Mesenchymal stem cell (in vitro differentiated cells and primary cell): ENCODE measurements around the gene VSX1.

ENCODE experiments used
- DNase-seq: peaks from one replicate; pipeline ENCODE4 v3.0.0-alpha.2; 2013
- H2AFZ ChIP-seq: one replicate; pipeline ENCODE4 v1.6.1; 2013; ENCODE audit warnings: low read depth, mild to moderate bottlenecking, control low read depth, inconsistent platforms, low read length, moderate library complexity
- H2AK5ac ChIP-seq: 2 replicates; pipeline ENCODE4 v1.6.1; 2013; ENCODE audit warnings: low read length, moderate library complexity, mild to moderate bottlenecking, inconsistent platforms; ENCODE audit not compliant: severe bottlenecking
- H2BK120ac ChIP-seq: one replicate; pipeline ENCODE4 v1.6.1; 2013; ENCODE audit warnings: low read depth, mild to moderate bottlenecking, inconsistent platforms, low read length, moderate library complexity
- H2BK12ac ChIP-seq, 2 experiments: one replicate each; pipeline ENCODE4 v1.6.1; 2013; ENCODE audit warnings: inconsistent platforms in 2 of 2, low read length in 2 of 2, mild to moderate bottlenecking in 2 of 2, moderate library complexity in 2 of 2, control low read depth in 1 of 2
- H2BK15ac ChIP-seq: one replicate; pipeline ENCODE4 v1.6.1; 2013; ENCODE audit warnings: mild to moderate bottlenecking, low read depth, inconsistent platforms; ENCODE audit not compliant: poor library complexity, severe bottlenecking
- H2BK5ac ChIP-seq: 2 replicates; pipeline ENCODE4 v1.6.1; 2013; ENCODE audit warnings: low read depth, mild to moderate bottlenecking, low read length, control low read depth, inconsistent platforms; ENCODE audit not compliant: poor library complexity, severe bottlenecking
- H3K14ac ChIP-seq, 2 experiments: one replicate each; pipeline ENCODE4 v1.6.1; 2013; ENCODE audit warnings: inconsistent platforms in 2 of 2, low read length in 2 of 2, control low read depth in 1 of 2, mild to moderate bottlenecking in 1 of 2, moderate library complexity in 1 of 2
- H3K18ac ChIP-seq, 2 experiments: one replicate each; pipeline ENCODE4 v1.6.1; 2013; ENCODE audit warnings: inconsistent platforms in 2 of 2, low read length in 2 of 2, control low read depth in 1 of 2, low read depth in 1 of 2, mild to moderate bottlenecking in 1 of 2
- H3K23ac ChIP-seq, 2 experiments: one replicate each; pipeline ENCODE4 v1.6.1; 2013; ENCODE audit warnings: inconsistent platforms in 2 of 2, low read length in 2 of 2, mild to moderate bottlenecking in 2 of 2, moderate library complexity in 2 of 2, control low read depth in 1 of 2
- H3K27ac ChIP-seq: 2 replicates; pipeline ENCODE4 v1.5.1; 2013; ENCODE audit warnings: mild to moderate bottlenecking, moderate library complexity, low read length, control low read depth, inconsistent platforms; ENCODE audit not compliant: poor library complexity, severe bottlenecking
- H3K27me3 ChIP-seq, 2 experiments: 2 replicates each; pipeline versions ENCODE4 v1.6.1 to v1.7.0; 2013; ENCODE audit warnings: low read length in 2 of 2, mild to moderate bottlenecking in 2 of 2, moderate library complexity in 2 of 2, control low read depth in 1 of 2, inconsistent platforms in 1 of 2; ENCODE audit not compliant: control insufficient read depth in 1 of 2, insufficient read depth in 1 of 2
- H3K36me3 ChIP-seq, 2 experiments: 2 replicates each; pipeline versions ENCODE4 v1.6.1 to v1.7.0; 2013; ENCODE audit warnings: low read length in 2 of 2, control low read depth in 1 of 2, inconsistent platforms in 1 of 2, low read depth in 1 of 2, mild to moderate bottlenecking in 1 of 2; ENCODE audit not compliant: insufficient read depth in 2 of 2, control insufficient read depth in 1 of 2
- H3K4ac ChIP-seq, 2 experiments: one replicate each; pipeline ENCODE4 v1.6.1; 2013; ENCODE audit warnings: inconsistent platforms in 2 of 2, low read length in 2 of 2, mild to moderate bottlenecking in 2 of 2, moderate library complexity in 2 of 2, control low read depth in 1 of 2, low read depth in 1 of 2
- H3K4me1 ChIP-seq: 2 replicates; pipeline ENCODE4 v1.6.1; 2013; ENCODE audit warnings: low read depth, low read length, control low read depth; ENCODE audit not compliant: control insufficient read depth, insufficient read depth
- H3K4me2 ChIP-seq: 2 replicates; pipeline ENCODE4 v1.6.1; 2013; ENCODE audit warnings: low read length, mild to moderate bottlenecking, inconsistent platforms; ENCODE audit not compliant: poor library complexity, severe bottlenecking
- H3K4me3 ChIP-seq, 2 experiments: 2 replicates each; pipeline versions ENCODE4 v1.5.1 to v1.7.0; 2013; ENCODE audit warnings: low read length in 2 of 2, mild to moderate bottlenecking in 2 of 2, control low read depth in 1 of 2, low read depth in 1 of 2; ENCODE audit not compliant: insufficient read depth in 1 of 2
- H3K79me1 ChIP-seq: replicated peaks from 2 replicates; pipeline ENCODE4 v1.6.1; 2013; ENCODE audit warnings: mild to moderate bottlenecking, control low read depth, low read length, inconsistent platforms; ENCODE audit not compliant: poor library complexity, severe bottlenecking
- H3K9ac ChIP-seq: 2 replicates; pipeline ENCODE4 v1.7.0; 2013; ENCODE audit warnings: mild to moderate bottlenecking, low read length, moderate library complexity
- H3K9me3 ChIP-seq: 2 replicates; pipeline ENCODE4 v1.7.0; 2013; ENCODE audit warnings: mild to moderate bottlenecking, low read length; ENCODE audit not compliant: control insufficient read depth
- H4K8ac ChIP-seq: one replicate; pipeline ENCODE4 v1.6.1; 2013; ENCODE audit warnings: inconsistent platforms, mild to moderate bottlenecking, low read length, moderate library complexity
- H4K91ac ChIP-seq: one replicate; pipeline ENCODE4 v1.6.1; 2013; ENCODE audit warnings: mild to moderate bottlenecking, low read length, inconsistent platforms
- WGBS: methylation state at CpG from one replicate; pipeline ENCODE4 v1.1.7; 2013; ENCODE audit warnings: mixed read lengths; 5-methylcytosine and 5-hydroxymethylcytosine counted together

The VSX1 gene

DNA sequence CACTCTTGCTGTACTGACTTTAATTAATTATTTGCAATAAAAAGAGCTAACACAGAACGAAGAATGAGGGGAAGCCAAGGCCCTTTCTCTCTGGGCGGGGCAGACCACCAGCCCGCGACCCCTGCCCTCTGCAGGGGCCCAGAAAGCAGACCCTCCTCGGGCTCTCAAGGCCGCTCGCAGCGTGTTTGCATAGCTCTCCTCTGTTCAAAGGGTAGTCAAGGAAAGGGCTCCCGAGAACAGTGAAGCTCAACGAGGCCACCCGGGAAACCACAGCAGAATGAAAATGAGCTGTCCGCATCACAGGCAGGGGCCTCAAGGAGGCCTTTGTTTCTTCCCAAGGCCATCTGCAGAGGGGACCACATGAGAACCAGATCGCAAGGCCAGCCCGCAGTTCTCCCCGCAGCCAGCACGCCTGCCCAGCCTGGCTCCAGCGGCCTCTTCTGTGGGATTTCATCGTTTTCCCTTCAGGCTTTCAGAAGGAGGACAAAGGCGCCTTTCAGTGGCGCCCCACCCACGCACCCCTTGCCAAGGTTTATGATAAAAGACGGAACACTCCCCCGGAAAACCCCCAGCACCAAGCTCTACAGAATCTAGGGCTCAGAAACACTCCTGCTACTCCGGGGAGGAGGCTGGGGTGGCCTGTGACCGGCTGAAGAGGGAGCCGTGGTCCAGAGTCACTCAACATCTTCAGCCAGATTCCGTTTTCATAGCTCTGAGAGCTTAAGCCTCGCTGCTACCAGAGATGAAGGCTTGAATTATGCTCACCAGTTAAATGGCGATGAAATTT is 49.3 kb downstream of the VSX1 start:
- peak overlapping the region; percentile 29 for H3K9ac ChIP-seq

DNA sequence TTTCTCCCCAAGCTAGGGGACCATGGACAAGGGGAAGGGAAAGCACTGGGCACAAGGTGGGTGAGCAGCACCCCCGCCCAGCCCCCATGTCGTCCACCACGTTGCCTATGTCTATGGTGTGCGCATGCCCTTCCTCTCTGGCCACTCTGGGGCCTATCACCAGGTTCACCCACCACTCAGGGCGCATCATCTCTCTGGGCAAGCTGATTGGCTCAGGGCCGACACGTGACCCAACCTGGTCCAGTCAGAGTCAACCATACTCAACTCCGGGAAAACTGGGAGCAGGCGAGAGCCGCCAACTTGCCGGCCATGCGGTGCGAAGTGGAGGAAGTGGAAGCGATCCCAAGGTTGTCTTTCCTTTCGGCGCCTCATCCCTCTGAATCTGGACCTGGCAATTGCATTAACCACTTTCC is 49.9 kb downstream of the VSX1 start:
- H3K14ac ChIP-seq = no peak overlapping the region
- no peak overlapping the region for H2BK15ac ChIP-seq
- H2BK120ac ChIP-seq = no peak overlapping the region
- H3K27me3 ChIP-seq = no peaks in the 10 kb centered on the region
- H3K18ac ChIP-seq = no peak overlapping the region
- no peaks in the 10 kb centered on the region for H3K9me3 ChIP-seq
- H2BK12ac ChIP-seq = no peak overlapping the region
- no peaks in the 10 kb centered on the region for H3K79me1 ChIP-seq
- peak overlapping the region; percentile 3 for H2AFZ ChIP-seq
- peaks cover under 1% of the 10 kb centered on the region for H3K4me1 ChIP-seq
- H3K36me3 ChIP-seq = peaks cover 0 to 4% of the 10 kb centered on the region in 2 experiments
- no peak overlapping the region for H3K4ac ChIP-seq
- no peak overlapping the region for H3K23ac ChIP-seq
- WGBS = 92% methylated on average over 14 of the region's 16 CpGs
- H4K91ac ChIP-seq = no peak overlapping the region
- H2BK5ac ChIP-seq = no peak overlapping the region
- no peak overlapping the region for H3K9ac ChIP-seq
- H3K4me3 ChIP-seq = peak overlapping the region in 1 of 2 experiments; percentile 5
- DNase-seq = no peak
- no peak overlapping the region for H3K27ac ChIP-seq
- H3K4me2 ChIP-seq = no peak overlapping the region
- H2AK5ac ChIP-seq = no peak overlapping the region
- no peak overlapping the region for H4K8ac ChIP-seq

More for the DNA sequence above, 49.3 kb downstream of the VSX1 start:
- Histone ChIP-seq H2BK5ac (no peak overlapping the region), H3K4me1 (peaks cover 4% of the 10 kb centered on the region), H3K4me2 (no peak overlapping the region), H3K36me3 (peaks cover 0 to 4% of the 10 kb centered on the region in 2 experiments), H4K91ac (no peak overlapping the region), H3K14ac (no peak overlapping the region), H3K27ac (no peak overlapping the region), H3K18ac (no peak overlapping the region), H3K79me1 (no peaks in the 10 kb centered on the region), H3K27me3 (peaks cover 0 to 4% of the 10 kb centered on the region in 2 experiments), H2AFZ (peak overlapping the region; percentile 3), H2BK120ac (no peak overlapping the region), H3K9me3 (no peaks in the 10 kb centered on the region), H3K23ac (no peak overlapping the region), H3K4me3 (no peak overlapping the region), H2BK12ac (no peak overlapping the region), H2AK5ac (no peak overlapping the region), H2BK15ac (no peak overlapping the region), H4K8ac (no peak overlapping the region), H3K4ac (no peak overlapping the region)
- no peak for DNase-seq
- 85% methylated on average over 29 of the region's 29 CpGs for WGBS

DNA sequence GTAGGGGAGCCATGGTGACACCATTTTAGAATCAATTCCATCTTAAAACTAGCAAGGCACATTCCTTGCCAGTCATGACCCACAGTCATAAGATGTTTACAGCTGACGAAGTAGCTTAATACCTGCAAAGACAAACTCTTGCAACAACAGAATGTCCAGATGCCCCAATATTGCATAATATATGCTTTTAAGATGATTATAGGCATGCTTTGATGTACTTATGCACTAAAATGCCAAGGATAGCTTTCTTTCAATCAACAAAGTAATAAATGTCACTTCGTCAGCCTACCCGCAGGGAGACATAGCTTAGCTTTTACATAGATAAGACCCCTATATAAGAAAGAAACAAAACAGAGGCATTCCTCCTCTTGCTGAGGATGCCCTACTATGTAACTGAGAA is 50.7 kb downstream of the VSX1 start:
- H2BK15ac ChIP-seq = no peak overlapping the region
- DNase-seq = no peak
- WGBS = 83% methylated on average over 2 of the region's 3 CpGs
- H3K27me3 ChIP-seq = no peaks in the 10 kb centered on the region
- H2BK120ac ChIP-seq = no peak overlapping the region
- H2AFZ ChIP-seq = no peak overlapping the region
- no peak overlapping the region for H3K4ac ChIP-seq
- peaks cover 0 to 4% of the 10 kb centered on the region in 2 experiments for H3K36me3 ChIP-seq
- no peaks in the 10 kb centered on the region for H3K79me1 ChIP-seq
- H3K4me1 ChIP-seq = no peaks in the 10 kb centered on the region
- H3K14ac ChIP-seq = no peak overlapping the region
- H4K91ac ChIP-seq = no peak overlapping the region
- no peak overlapping the region for H2AK5ac ChIP-seq
- no peak overlapping the region for H2BK12ac ChIP-seq
- no peak overlapping the region for H3K27ac ChIP-seq
- H3K18ac ChIP-seq = no peak overlapping the region
- no peak overlapping the region for H4K8ac ChIP-seq
- no peak overlapping the region for H3K4me2 ChIP-seq
- no peaks in the 10 kb centered on the region for H3K9me3 ChIP-seq
- no peak overlapping the region for H3K9ac ChIP-seq
- no peak overlapping the region for H3K23ac ChIP-seq
- no peak overlapping the region for H3K4me3 ChIP-seq
- H2BK5ac ChIP-seq = no peak overlapping the region

DNA sequence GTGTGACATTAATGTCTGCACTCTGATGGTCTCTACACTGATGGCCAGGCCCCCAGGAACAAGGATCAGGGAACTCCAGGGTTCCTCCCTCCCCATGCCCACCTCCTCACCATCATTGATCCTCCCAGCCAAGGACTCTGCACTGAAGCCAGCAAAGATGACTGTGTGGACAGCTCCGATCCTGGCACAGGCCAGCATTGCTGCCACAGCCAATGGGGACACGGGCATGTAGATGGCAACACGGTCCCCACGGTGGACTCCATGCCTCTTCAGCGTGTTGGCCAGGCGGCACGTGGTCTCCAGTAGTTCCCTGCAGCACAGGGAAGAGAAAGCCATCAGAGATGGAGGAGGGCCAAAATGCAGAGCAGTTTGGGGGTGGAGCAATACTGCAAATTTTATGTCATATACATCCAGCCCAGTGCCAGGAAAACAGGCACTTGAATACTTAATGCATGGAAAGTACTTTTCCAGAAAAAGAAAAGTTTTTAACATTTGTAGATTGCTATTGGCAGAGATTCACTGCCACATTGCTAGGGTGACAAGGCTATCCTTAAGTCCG is 51.2 kb downstream of the VSX1 start:
- Histone ChIP-seq H3K4me2 (no peak overlapping the region), H3K4me1 (no peaks in the 10 kb centered on the region), H3K9me3 (no peaks in the 10 kb centered on the region), H2AFZ (no peak overlapping the region), H3K14ac (no peak overlapping the region), H3K18ac (no peak overlapping the region), H3K79me1 (no peaks in the 10 kb centered on the region), H3K27me3 (no peaks in the 10 kb centered on the region), H3K27ac (no peak overlapping the region), H2BK15ac (no peak overlapping the region), H3K4ac (no peak overlapping the region), H3K23ac (no peak overlapping the region), H2BK120ac (no peak overlapping the region), H2BK5ac (no peak overlapping the region), H2AK5ac (no peak overlapping the region), H4K91ac (no peak overlapping the region), H2BK12ac (no peak overlapping the region), H3K36me3 (peaks cover 0 to 4% of the 10 kb centered on the region in 2 experiments), H3K9ac (no peak overlapping the region), H3K4me3 (no peak overlapping the region), H4K8ac (no peak overlapping the region)
- WGBS = 79% methylated on average over 8 of the region's 8 CpGs
- DNase-seq = no peak
